Esophagus muscularis mucosa (tissue), 4 donors: ENCODE data around the gene PID1.

Experiments used
- EP300 ChIP-seq: sonication (generic); formaldehyde crosslinking; IDR thresholded peaks from one replicate; pipeline ENCODE4 v1.6.1; 2017; ENCODE audit warnings: antibody characterized with exemption
- POLR2A ChIP-seq: fragments of 450-650 bp; IDR thresholded peaks from one replicate; pipeline ENCODE4 v1.6.1; 2017; ENCODE audit warnings: antibody characterized with exemption, moderate library complexity, mild to moderate bottlenecking, low read depth
- POLR2AphosphoS5 ChIP-seq, 2 donors: sonication (generic); formaldehyde crosslinking; IDR thresholded peaks; one replicate each; pipeline ENCODE4 v1.6.1; 2017; ENCODE audit warnings: antibody characterized with exemption in 2 of 2
- TF ChIP-seq, protein P1 (sequence below), 3 experiments: fragments of 200-600 bp in 2 of 3; fragments of 450-650 bp in 1 of 3; sonication (generic) in 2 of 3; IDR thresholded peaks; one replicate each; pipeline ENCODE4 v1.5.1; 2017 to 2019; ENCODE audit warnings: antibody characterized with exemption in 3 of 3, mild to moderate bottlenecking in 2 of 3, moderate library complexity in 1 of 3

DNA sequence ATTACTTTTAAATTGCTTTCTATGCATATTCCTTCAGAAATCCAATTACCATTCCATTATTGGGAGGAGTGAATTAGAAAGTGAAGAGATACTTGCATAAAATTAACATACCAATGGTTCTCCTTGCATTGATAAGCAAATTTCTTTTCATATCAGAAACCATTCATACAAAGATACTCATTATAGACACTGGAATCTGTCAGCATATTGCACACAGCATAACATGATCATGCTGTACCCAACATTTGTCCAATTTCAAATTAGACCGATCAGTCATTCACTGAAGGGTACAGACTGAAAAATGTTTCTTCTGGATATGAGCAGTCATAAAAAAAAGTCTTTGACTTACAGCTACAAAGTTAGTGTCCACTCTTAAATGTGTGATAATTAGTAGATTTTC is 175.6 kb downstream of the PID1 start:
- TF ChIP-seq, protein P1, sequence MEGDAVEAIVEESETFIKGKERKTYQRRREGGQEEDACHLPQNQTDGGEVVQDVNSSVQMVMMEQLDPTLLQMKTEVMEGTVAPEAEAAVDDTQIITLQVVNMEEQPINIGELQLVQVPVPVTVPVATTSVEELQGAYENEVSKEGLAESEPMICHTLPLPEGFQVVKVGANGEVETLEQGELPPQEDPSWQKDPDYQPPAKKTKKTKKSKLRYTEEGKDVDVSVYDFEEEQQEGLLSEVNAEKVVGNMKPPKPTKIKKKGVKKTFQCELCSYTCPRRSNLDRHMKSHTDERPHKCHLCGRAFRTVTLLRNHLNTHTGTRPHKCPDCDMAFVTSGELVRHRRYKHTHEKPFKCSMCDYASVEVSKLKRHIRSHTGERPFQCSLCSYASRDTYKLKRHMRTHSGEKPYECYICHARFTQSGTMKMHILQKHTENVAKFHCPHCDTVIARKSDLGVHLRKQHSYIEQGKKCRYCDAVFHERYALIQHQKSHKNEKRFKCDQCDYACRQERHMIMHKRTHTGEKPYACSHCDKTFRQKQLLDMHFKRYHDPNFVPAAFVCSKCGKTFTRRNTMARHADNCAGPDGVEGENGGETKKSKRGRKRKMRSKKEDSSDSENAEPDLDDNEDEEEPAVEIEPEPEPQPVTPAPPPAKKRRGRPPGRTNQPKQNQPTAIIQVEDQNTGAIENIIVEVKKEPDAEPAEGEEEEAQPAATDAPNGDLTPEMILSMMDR (IDR thresholded peaks at IDR 0.05), result no peak
- TF ChIP-seq POLR2AphosphoS5 (IDR thresholded peaks at IDR 0.05), result no peak
- TF ChIP-seq EP300, result no peak
- TF ChIP-seq POLR2A, result no peak
